Activated T-helper 17 cell treated with anti-CD3 and anti-CD28 coated beads, Interleukin-2, amount 50 U/mL, for 72 hours (primary cell): ENCODE data around the gene PRSS8. TPM values are rescaled to one million over a fixed set of nuclear protein-coding genes. Genes with fewer than 3 reads are reported as not detected.
A peak's percentile ranks its signal among the peaks of the same experiment; 100 is the strongest.

Source experiments
- ATAC-seq: fragments of 150-1000 bp; cut with Tn5 transposase; replicated peaks from 2 replicates; pipeline ENCODE4 v1.10.0; 2021; ENCODE audit warnings: mild to moderate bottlenecking, moderate library complexity
- H3K27ac Mint-ChIP-seq: one replicate; pipeline ENCODE4 v1.8.0; 2022; ENCODE audit warnings: mixed read lengths
- H3K27me3 Mint-ChIP-seq: one replicate; pipeline ENCODE4 v1.8.0; 2022; ENCODE audit warnings: mixed read lengths
- H3K36me3 Mint-ChIP-seq: one replicate; pipeline ENCODE4 v1.8.0; 2022; ENCODE audit warnings: low read depth, mild to moderate bottlenecking, mixed read lengths
- H3K4me1 Mint-ChIP-seq: one replicate; pipeline ENCODE4 v1.8.0; 2022; ENCODE audit warnings: mixed read lengths
- H3K4me3 Mint-ChIP-seq: one replicate; pipeline ENCODE4 v1.8.0; 2022; ENCODE audit warnings: mild to moderate bottlenecking, mixed read lengths
- H3K9me3 Mint-ChIP-seq: one replicate; pipeline ENCODE4 v1.8.0; 2022; ENCODE audit warnings: mixed read lengths
- total RNA-seq, 2 donors: library from RNA; stranded (reverse); gene quantifications; one replicate each; pipeline ENCODE4 v1.2.3, GENCODE V29; 2022

Gene PRSS8
- total RNA-seq, 2 donors from 2014 or later: not detected

DNA sequence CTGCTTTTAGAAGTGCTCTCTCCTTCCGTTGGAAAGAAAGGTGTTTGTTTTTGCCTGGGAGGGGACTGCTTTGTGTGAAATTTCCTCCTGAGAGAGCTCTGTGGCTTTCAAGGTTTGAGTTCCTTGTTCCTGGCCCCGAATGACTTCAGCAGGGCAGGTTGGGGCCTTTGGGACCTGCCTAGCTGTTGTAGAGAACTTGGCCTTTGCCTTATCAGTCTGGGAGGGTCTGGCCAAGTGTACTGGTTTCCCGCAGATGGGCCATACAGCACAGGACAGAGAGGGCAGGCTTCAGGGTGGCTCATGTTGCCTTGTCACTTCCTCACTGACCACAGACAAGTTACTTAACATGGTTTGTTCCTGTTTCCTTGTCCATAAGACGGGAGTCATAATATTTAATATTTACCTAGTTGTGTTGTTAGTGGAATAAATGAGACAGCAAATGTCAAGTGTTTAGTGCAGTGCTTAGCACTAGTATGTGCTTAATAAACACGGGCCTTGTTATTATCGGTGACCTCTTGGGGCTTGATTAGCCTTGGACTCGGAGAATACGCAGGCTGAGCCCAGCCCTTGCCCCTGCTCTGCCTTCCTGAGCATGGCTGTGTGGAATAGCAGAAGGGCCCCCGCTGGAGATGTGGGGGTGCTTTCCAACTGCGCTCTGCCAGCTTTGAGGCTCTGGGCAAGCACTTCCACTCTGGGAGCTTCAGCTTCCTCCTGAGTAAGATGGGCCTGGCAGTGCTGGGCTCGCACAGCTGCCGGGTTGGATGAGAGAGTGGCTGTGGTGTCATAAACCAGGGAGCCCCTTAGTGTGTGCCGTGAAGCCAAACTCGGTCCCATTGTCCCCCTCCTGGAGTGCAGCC is 6.6 kb downstream of the PRSS8 start:
- Mint-ChIP-seq H3K4me1 (peaks cover 7% of the 10 kb centered on the region), H3K9me3 (no peaks in the 10 kb centered on the region), H3K27me3 (no peaks in the 10 kb centered on the region), H3K36me3 (peaks cover 36% of the 10 kb centered on the region), H3K27ac (no peak overlapping the region), H3K4me3 (no peak overlapping the region)
- ATAC-seq: no peak

DNA sequence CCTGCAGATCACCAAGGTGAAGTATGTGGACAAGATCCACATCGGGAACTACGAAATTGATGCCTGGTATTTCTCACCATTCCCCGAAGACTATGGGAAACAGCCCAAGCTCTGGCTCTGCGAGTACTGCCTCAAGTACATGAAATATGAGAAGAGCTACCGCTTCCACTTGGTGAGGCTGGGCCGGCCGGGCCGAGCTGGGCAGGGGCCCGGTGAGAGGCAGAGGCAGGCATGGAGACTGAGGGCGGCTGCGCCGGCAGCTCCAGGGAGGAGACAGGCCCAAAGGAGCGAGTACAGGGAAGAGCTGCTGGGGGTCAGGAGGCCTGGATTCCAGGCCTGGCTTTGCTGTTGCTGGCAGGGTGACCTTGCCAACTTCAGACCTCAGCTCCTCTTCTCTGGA is 8.3 kb downstream of the PRSS8 start:
- H3K27ac Mint-ChIP-seq: no peak overlapping the region
- no peaks in the 10 kb centered on the region for H3K9me3 Mint-ChIP-seq
- H3K4me3 Mint-ChIP-seq: no peak overlapping the region
- no peaks in the 10 kb centered on the region for H3K27me3 Mint-ChIP-seq
- H3K36me3 Mint-ChIP-seq: peaks cover 47% of the 10 kb centered on the region
- peaks cover 7% of the 10 kb centered on the region for H3K4me1 Mint-ChIP-seq
- ATAC-seq: no peak

DNA sequence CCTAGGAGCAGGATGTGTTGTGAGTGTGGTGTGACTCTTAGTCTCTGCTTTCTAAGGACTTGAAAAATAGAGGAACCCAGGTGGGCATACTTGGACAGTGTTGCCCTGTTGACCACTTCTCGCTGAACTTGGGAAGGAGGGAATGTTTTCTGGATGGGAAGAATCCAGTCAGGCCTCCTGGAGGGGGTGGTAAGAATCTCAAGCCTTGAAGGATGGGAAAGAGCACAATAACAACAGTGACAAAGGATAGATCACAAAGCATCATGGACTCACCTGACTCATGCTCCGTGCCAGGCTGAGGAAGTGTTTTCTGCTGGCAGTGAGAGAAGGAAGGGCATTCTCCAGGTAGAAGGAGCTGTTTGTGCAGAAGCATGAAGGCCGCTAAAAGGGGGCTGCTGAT is 9.7 kb downstream of the PRSS8 start:
- Mint-ChIP-seq H3K36me3 (peaks cover 54% of the 10 kb centered on the region), H3K4me3 (no peak overlapping the region), H3K27me3 (no peaks in the 10 kb centered on the region), H3K27ac (peak overlapping the region; percentile 54), H3K9me3 (no peaks in the 10 kb centered on the region), H3K4me1 (peaks cover 7% of the 10 kb centered on the region)
- no peak for ATAC-seq

DNA sequence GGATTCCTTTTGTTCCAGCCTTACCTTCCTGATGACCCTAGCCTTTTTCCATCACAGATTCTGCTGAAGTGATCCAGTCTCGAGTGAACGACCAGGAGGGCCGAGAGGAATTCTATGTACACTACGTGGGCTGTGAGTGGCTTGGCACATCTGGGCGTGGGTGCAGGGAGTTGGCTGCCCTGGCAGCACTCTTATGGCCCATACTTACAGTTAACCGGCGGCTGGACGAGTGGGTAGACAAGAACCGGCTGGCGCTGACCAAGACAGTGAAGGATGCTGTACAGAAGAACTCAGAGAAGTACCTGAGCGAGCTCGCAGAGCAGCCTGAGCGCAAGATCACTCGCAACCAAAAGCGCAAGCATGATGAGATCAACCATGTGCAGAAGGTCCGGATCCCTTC is 15.4 kb downstream of the PRSS8 start:
- H3K4me3 Mint-ChIP-seq: no peak overlapping the region
- peaks cover 61% of the 10 kb centered on the region for H3K36me3 Mint-ChIP-seq
- no peak for ATAC-seq
- peaks cover 10% of the 10 kb centered on the region for H3K4me1 Mint-ChIP-seq
- H3K27me3 Mint-ChIP-seq: no peaks in the 10 kb centered on the region
- H3K27ac Mint-ChIP-seq: no peak overlapping the region
- no peaks in the 10 kb centered on the region for H3K9me3 Mint-ChIP-seq

DNA sequence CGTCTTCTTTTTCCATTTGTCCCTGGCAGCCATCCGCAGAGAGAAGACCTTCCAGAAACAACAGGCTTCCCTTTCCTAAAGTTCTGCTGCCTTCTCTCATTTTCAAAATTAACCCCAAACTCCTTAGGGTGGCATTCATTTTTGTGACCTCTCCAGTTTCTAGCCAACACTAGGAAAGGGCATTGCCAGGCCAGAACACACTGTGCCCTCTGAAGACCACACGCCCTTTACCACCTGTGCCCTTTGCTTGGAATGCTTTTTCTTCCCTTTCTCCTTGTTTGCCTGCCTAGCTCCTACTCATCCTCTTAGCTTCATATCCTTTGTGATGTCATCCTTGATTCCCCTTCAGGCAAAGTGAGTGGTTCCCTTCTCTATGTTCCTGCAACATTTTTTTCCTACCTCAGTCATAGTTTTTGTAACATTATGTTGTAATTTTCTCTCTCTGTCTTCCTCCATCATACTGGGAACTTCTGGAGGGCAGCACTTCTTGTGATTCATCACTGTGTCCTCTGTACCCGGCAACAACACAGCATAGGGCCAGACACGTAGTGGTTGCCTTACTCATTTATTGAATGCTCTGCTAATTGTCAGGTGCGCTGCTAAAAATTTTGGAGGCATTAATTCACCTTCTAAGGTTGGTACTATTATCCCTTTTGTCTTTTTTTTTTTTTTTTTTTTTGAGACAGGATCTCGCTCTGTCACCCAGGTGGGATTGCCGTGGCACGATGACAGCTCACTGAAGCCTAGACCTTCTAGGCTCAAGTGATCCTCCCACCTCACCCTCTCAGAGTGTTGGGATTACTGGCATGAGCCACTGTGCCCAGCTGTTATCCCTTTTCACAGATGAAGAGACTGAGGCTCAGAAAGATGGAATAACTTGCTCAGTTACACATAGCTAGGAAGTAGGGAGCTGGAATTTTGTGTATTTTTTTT is 17.0 kb downstream of the PRSS8 start:
- peaks cover 52% of the 10 kb centered on the region for H3K36me3 Mint-ChIP-seq
- H3K27me3 Mint-ChIP-seq: no peaks in the 10 kb centered on the region

DNA sequence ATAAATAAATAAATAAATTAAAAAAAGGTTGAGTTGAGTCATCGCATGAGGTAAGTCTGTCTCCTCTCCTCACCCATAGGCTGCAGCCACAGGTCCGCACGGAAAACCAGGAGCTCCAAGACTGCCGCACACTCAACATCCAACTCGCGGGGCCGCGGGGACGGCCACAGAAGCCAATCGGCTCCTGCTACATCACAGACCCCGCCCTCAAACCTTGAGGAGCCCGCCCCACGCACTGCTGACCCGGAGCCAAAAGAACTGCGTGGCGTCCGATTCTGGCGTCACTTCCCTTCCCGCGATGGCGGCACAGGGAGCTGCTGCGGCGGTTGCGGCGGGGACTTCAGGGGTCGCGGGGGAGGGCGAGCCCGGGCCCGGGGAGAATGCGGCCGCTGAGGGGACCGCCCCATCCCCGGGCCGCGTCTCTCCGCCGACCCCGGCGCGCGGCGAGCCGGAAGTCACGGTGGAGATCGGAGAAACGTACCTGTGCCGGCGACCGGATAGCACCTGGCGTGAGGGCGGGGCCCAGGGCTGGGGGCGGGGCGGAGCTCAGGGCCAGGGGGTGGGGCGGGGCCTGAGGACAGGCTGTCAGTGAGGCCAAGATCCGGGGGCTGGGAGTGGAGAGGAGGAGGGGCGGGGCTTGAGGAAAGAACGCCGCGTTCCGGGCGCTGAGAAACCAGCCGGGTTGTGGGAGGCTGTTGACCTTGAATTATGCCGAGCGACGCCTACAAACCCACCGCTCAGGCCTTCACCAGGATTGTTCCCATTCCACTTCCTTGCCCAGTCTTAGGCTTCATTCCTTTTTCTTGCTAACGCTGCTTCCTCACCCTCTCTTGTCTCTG is 17.9 kb downstream of the PRSS8 start, which contains the start of gene KAT8:
TSS of gene KAT8 (plus strand) at position 281 of the 839 bp plus-strand sequence. CDS start at position 299, 18 bp downstream.
- no peaks in the 10 kb centered on the region for H3K27me3 Mint-ChIP-seq
- H3K36me3 Mint-ChIP-seq: peaks cover 52% of the 10 kb centered on the region
- ATAC-seq: peak; percentile 95
- H3K4me3 Mint-ChIP-seq: peak within 1 kb of the TSS; percentile 86
- H3K4me1 Mint-ChIP-seq: peaks cover 10% of the 10 kb centered on the region
- peak within 1 kb of the TSS; percentile 89 for H3K27ac Mint-ChIP-seq
- no peaks in the 10 kb centered on the region for H3K9me3 Mint-ChIP-seq

More for the DNA sequence above, 17.0 kb downstream of the PRSS8 start:
- H3K9me3 Mint-ChIP-seq: no peaks in the 10 kb centered on the region
- ATAC-seq: no peak
- peak overlapping the region; percentile 89 for H3K27ac Mint-ChIP-seq
- H3K4me3 Mint-ChIP-seq: peak overlapping the region; percentile 86
- peaks cover 10% of the 10 kb centered on the region for H3K4me1 Mint-ChIP-seq

DNA sequence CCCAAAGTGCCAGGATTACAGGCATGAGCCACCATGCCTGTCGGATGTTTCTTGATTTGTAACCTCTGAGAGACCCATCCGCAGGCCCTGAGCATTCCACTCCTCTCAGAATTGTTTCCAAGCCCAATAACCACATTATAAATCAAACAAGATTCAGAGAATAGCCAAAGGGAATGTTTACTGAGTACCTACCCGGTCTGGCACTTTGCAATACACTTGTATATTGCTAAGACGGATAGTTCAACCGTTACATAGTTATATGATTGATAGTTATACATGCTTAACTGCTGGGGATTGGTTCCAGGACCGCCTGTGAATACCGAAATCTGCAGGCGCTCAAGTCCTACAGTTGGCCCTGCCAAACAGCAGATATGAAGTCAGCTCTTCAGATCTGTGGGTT is 21.1 kb downstream of the PRSS8 start:
- no peak overlapping the region for H3K27ac Mint-ChIP-seq
- H3K36me3 Mint-ChIP-seq: peaks cover 52% of the 10 kb centered on the region
- ATAC-seq: no peak
- H3K27me3 Mint-ChIP-seq: no peaks in the 10 kb centered on the region
- no peak overlapping the region for H3K4me3 Mint-ChIP-seq
- peaks cover 17% of the 10 kb centered on the region for H3K4me1 Mint-ChIP-seq
- H3K9me3 Mint-ChIP-seq: no peaks in the 10 kb centered on the region

DNA sequence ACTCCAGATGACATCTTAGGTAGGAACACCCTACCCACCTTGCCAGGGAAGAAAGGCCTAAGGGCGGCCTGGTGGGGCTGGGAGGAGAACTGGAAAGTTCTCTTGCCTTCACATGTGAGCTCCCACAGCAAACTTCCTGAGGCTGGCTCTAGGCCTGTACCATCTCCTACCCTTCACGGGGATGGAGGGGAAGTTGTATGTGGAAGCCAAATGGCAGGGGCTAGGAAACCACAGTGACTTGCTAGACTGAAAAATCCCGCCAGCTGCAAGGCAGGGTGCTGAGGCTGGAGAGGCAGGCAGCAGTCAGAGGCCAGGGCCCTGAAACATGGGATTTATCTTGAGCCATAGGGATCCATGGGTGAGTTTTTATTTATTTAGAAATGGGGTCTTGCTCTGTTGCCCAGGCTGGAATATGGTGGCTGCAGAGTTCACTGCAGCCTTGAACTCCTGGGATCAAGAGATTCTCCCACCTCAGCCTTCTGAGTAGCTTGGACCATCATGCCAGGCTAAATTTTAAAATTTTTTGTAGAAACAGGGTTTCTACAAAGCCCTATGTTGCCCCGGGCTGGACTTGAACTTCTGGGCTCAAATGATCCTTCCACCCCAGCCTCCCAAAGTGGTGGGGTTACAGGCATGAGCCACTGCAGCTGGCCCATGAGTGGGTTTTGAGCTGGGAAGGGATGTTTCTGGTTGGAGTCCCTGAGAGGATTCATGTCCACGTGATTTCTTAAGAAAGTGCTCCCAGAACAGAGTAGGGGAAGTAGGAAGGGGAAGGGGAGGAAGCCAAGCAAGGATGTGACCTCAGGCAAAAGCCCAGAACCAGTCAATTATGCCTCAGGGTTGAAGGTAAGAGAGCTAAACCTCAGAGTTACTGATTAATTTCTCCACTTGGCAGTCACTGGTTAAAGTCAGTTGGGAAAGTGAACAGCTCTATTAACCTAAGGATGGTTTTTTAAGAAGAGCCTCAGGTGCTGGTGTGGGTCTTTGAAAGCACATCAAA is 22.1 kb downstream of the PRSS8 start:
- Mint-ChIP-seq H3K9me3 (no peaks in the 10 kb centered on the region), H3K4me3 (no peak overlapping the region), H3K27me3 (no peaks in the 10 kb centered on the region), H3K27ac (no peak overlapping the region), H3K36me3 (peaks cover 45% of the 10 kb centered on the region), H3K4me1 (peaks cover 15% of the 10 kb centered on the region)
- no peak for ATAC-seq

DNA sequence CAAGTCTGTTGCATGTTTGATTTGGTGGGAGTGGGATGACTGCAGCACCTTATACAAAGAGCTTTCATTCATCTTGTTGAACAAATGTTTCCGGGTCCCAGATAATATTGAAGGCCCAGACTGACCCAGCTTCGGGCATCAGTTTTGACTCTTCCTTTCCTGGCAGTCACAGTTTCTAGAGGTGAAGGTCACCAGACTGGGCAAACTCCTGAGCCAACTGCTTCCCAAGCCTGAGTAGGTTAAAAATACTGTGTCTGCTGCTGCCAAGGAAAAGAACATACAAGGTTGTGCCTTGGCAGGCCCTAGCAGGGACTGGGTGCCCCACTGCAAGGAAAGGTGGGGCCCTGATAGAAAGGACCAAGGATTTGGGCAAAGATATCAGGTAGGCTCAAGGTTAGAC is 22.8 kb downstream of the PRSS8 start:
- peaks cover 43% of the 10 kb centered on the region for H3K36me3 Mint-ChIP-seq
- H3K4me3 Mint-ChIP-seq: no peak overlapping the region
- H3K9me3 Mint-ChIP-seq: no peaks in the 10 kb centered on the region
- no peaks in the 10 kb centered on the region for H3K27me3 Mint-ChIP-seq
- no peak overlapping the region for H3K27ac Mint-ChIP-seq
- peaks cover 12% of the 10 kb centered on the region for H3K4me1 Mint-ChIP-seq
- no peak for ATAC-seq

DNA sequence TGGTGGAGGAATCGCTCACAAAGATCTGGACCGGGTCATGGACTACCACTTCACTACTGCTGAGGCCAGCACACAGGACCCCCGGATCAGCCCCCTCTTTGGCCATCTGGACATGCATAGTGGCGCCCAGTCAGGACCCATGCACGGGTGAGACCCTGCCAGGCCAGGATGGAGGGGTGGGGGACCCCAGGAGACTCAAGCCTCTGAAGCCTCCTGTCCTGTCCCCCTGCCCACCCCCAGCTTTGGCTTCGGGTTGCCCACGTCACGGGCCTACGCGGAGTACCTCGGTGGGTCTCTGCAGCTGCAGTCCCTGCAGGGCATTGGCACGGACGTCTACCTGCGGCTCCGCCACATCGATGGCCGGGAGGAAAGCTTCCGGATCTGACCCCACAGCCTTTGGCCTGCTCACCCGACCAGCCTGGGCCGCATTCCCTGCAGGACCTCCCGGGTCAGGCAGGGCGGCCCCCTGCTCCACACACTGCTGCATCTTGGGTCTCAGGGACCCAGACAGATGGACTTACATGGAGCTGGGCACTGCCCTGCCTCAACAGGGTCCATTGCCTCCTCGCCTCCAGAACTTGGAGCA is 23.6 kb downstream of the PRSS8 start:
- Mint-ChIP-seq H3K4me3 (no peak overlapping the region), H3K27ac (no peak overlapping the region), H3K27me3 (no peaks in the 10 kb centered on the region)

DNA sequence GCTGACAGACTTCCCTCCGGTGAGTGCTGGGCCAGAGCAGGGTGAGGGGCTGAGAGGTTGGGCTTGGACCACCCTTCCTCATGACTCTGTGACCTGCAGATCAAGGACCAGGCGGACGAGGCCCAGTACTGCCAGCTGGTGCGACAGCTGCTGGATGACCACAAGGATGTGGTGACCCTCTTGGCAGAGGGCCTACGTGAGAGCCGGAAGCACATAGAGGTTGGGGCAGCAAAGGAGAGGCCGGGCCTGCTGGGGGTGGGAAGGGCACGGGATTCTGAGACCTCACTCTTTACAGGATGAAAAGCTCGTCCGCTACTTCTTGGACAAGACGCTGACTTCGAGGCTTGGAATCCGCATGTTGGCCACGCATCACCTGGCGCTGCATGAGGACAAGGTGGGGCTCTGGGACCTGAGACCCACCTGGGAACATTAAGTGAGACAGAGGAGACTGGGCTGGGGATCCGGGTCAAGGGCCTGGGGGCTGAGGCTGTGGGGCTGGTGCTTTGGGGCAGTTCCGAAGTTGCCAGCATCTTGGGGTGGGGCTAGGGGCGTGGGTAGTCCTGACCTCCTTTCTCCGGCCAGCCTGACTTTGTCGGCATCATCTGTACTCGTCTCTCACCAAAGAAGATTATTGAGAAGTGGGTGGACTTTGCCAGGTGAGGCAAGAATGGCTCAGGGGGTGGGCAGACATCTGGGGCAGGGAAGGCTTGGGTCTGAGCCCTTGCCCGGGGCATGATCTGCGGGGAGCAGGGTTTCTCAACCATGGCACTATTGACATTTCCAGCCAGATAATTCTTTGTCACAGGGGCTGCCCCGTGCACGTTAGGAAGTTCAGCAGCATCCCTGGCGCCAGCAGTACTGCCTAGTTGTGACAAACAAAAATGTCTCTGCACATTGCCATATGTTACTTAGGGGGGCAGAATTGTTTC is 25.2 kb downstream of the PRSS8 start:
- no peaks in the 10 kb centered on the region for H3K9me3 Mint-ChIP-seq
- H3K4me1 Mint-ChIP-seq: peaks cover 16% of the 10 kb centered on the region
- peaks cover 44% of the 10 kb centered on the region for H3K36me3 Mint-ChIP-seq
- peak overlapping the region; percentile 70 for H3K27ac Mint-ChIP-seq
- H3K4me3 Mint-ChIP-seq: peak overlapping the region; percentile 68
- H3K27me3 Mint-ChIP-seq: no peaks in the 10 kb centered on the region
- no peak for ATAC-seq

More for the DNA sequence above, 23.6 kb downstream of the PRSS8 start:
- peaks cover 13% of the 10 kb centered on the region for H3K4me1 Mint-ChIP-seq
- H3K9me3 Mint-ChIP-seq: no peaks in the 10 kb centered on the region
- peaks cover 44% of the 10 kb centered on the region for H3K36me3 Mint-ChIP-seq
- ATAC-seq: no peak

DNA sequence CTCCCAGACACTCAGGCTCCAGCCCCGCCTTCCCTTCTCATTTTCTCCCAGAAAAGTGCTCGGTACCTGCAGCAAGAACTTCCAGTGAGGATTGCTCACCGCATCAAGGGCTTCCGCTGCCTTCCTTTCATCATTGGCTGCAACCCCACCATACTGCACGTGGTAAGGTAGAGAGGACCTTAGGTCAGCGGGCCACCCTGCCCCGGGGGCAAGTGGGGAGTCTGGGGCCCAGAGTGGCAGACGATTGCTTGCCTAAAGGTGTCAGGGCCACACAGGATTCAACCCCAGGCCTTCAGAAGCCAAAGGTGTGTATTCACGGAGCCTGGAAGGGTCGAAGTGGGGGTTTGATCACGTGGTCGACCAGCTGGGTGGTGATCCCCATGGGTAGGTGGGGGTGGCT is 25.9 kb downstream of the PRSS8 start:
- Mint-ChIP-seq H3K4me1 (peaks cover 16% of the 10 kb centered on the region), H3K9me3 (no peaks in the 10 kb centered on the region), H3K27me3 (no peaks in the 10 kb centered on the region), H3K27ac (peak overlapping the region; percentile 70), H3K36me3 (peaks cover 44% of the 10 kb centered on the region), H3K4me3 (peak overlapping the region; percentile 68)
- ATAC-seq: no peak
